Hepatocyte (in vitro differentiated cells): ENCODE results near the gene VPS4B. TPM values are rescaled to one million over a fixed set of nuclear protein-coding genes. Genes with fewer than 3 reads are reported as not detected.

Experiments
- DNase-seq: peaks from one replicate; pipeline ENCODE4 v3.0.0-alpha.2; 2016; ENCODE audit warnings: low spot score
- H2AFZ ChIP-seq: fragments of 200-600 bp; sonication (generic); 2 replicates; pipeline ENCODE4 v1.6.0; 2016; ENCODE audit warnings: antibody characterized with exemption, mild to moderate bottlenecking
- H3K27ac ChIP-seq: fragments of 200-600 bp; sonication (generic); 2 replicates; pipeline ENCODE4 v1.5.1; 2016; ENCODE audit warnings: mild to moderate bottlenecking
- H3K27me3 ChIP-seq: fragments of 200-600 bp; sonication (generic); 2 replicates; pipeline ENCODE4 v1.6.1; 2016
- H3K36me3 ChIP-seq: fragments of 200-600 bp; sonication (generic); replicated peaks from 2 replicates; pipeline ENCODE4 v1.5.1; 2016; ENCODE audit warnings: low read depth; ENCODE audit not compliant: insufficient read depth
- H3K4me1 ChIP-seq: fragments of 200-600 bp; sonication (generic); 2 replicates; pipeline ENCODE4 v1.5.1; 2016; ENCODE audit warnings: mild to moderate bottlenecking, moderate library complexity; ENCODE audit not compliant: insufficient read depth
- H3K4me2 ChIP-seq: fragments of 200-600 bp; sonication (generic); 2 replicates; pipeline ENCODE4 v1.6.0; 2016
- H3K4me3 ChIP-seq: fragments of 200-600 bp; sonication (generic); 2 replicates; pipeline ENCODE4 v1.5.1; 2016; ENCODE audit warnings: mild to moderate bottlenecking
- H3K79me2 ChIP-seq: fragments of 200-600 bp; sonication (generic); 2 replicates; pipeline ENCODE4 v1.6.0; 2017; ENCODE audit warnings: mild to moderate bottlenecking
- H3K9me2 ChIP-seq: fragments of 200-600 bp; sonication (generic); replicated peaks from 2 replicates; pipeline ENCODE4 v1.6.0; 2017; ENCODE audit warnings: mild to moderate bottlenecking; ENCODE audit not compliant: insufficient read depth
- H3K9me3 ChIP-seq: fragments of 200-600 bp; sonication (generic); 2 replicates; pipeline ENCODE4 v1.5.1; 2016; ENCODE audit warnings: low read depth, mild to moderate bottlenecking
- H4K20me1 ChIP-seq: fragments of 200-600 bp; sonication (generic); 2 replicates; pipeline ENCODE4 v1.6.0; 2016; ENCODE audit warnings: mild to moderate bottlenecking; ENCODE audit not compliant: insufficient read depth, poor library complexity, severe bottlenecking
- EZH2 ChIP-seq: fragments of 200-600 bp; sonication (generic); IDR thresholded peaks from 2 replicates; pipeline ENCODE4 v1.6.1; 2016; ENCODE audit warnings: antibody characterized with exemption, mild to moderate bottlenecking, borderline replicate concordance
- EZH2phosphoT487 ChIP-seq: fragments of 200-600 bp; sonication (generic); IDR thresholded peaks from one replicate; pipeline ENCODE4 v1.6.1; 2018; ENCODE audit warnings: antibody characterized with exemption, mild to moderate bottlenecking, low read depth, moderate library complexity; ENCODE audit not compliant: unreplicated experiment, severe bottlenecking
- WGBS: methylation state at CpG from one replicate; pipeline ENCODE4 v1.1.6; 2016; ENCODE audit warnings: low lambda C conversion rate; ENCODE audit errors: missing lambda C conversion rate; 5-methylcytosine and 5-hydroxymethylcytosine counted together
- polyA plus RNA-seq: library from polyadenylated mRNA; unstranded; fragments of >200 nt; fragmentation: Nextera tagmentation; extraction: Ambion mirVana; gene quantifications from 2 replicates; pipeline ENCODE4 v1.2.1, GENCODE V29; 2016
- total RNA-seq: library from RNA; depleted of rRNA; stranded (reverse); fragments of >200 nt; gene quantifications from 2 replicates; pipeline ENCODE4 v1.2.3, GENCODE V29; 2014
- TF ChIP-seq, protein P1 (sequence below): fragments of 200-600 bp; sonication (generic); IDR thresholded peaks from 2 replicates; pipeline ENCODE4 v1.5.1; 2016; ENCODE audit warnings: antibody characterized with exemption, mild to moderate bottlenecking; ENCODE audit not compliant: poor library complexity

Gene VPS4B
- total and polyA plus RNA-seq, 2 experiments from 2014 or later: 35.0 to 49.2 TPM

DNA sequence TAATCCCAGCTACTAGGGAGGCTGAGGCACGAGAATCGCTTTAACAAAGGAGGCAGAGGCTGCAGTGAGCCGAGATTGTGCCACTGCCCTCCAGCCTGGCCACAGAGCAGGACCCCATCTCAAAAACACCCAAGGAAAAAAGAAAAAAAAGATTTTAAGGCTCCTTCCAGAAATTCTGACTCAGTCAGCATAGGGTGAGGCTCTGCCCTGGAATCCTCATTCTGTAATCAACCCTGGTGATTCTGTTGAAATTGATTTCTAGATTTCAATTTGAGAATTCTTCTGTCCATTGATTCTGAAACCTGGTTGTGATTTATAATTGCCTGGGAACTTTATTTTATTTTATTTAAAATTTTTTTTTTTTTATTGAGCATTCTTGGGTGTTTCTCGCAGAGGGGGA lies 27.1 kb upstream of the VPS4B start:
- Histone ChIP-seq H2AFZ (no peak overlapping the region), H3K4me3 (no peak overlapping the region), H3K79me2 (no peaks in the 10 kb centered on the region), H4K20me1 (no peaks in the 10 kb centered on the region), H3K4me1 (peaks cover 21% of the 10 kb centered on the region), H3K4me2 (no peak overlapping the region), H3K9me2 (no peaks in the 10 kb centered on the region), H3K9me3 (no peaks in the 10 kb centered on the region), H3K27me3 (no peaks in the 10 kb centered on the region), H3K36me3 (no peaks in the 10 kb centered on the region), H3K27ac (no peak overlapping the region)
- no peak for TF ChIP-seq EZH2phosphoT487
- TF ChIP-seq, protein P1, sequence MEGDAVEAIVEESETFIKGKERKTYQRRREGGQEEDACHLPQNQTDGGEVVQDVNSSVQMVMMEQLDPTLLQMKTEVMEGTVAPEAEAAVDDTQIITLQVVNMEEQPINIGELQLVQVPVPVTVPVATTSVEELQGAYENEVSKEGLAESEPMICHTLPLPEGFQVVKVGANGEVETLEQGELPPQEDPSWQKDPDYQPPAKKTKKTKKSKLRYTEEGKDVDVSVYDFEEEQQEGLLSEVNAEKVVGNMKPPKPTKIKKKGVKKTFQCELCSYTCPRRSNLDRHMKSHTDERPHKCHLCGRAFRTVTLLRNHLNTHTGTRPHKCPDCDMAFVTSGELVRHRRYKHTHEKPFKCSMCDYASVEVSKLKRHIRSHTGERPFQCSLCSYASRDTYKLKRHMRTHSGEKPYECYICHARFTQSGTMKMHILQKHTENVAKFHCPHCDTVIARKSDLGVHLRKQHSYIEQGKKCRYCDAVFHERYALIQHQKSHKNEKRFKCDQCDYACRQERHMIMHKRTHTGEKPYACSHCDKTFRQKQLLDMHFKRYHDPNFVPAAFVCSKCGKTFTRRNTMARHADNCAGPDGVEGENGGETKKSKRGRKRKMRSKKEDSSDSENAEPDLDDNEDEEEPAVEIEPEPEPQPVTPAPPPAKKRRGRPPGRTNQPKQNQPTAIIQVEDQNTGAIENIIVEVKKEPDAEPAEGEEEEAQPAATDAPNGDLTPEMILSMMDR: no peak
- TF ChIP-seq EZH2: no peak
- 84% methylated on average over 4 of the region's 4 CpGs for WGBS
- no peak for DNase-seq

DNA sequence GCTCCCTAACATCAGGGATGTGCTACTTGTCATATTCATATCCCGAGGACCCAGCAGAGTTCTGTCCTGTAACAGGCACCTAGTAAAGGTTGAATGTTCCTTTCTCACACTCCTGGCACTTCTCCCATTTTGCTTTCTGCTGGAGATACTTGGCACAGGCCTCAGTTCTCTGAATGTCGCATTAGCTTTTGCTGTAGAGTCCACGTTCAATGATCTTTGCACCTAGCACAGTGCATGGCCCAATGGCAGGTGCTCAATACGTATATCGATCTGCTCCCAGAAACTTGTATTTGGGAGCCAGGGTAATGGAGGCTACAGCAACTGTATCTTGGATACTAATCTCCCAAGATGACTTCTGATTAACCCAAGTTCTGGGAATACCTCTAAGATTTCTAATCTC lies 24.8 kb upstream of the VPS4B start:
- no peak overlapping the region for H2AFZ ChIP-seq
- no peaks in the 10 kb centered on the region for H4K20me1 ChIP-seq
- TF ChIP-seq EZH2: no peak
- TF ChIP-seq, protein P1: no peak
- no peak for TF ChIP-seq EZH2phosphoT487
- WGBS: 86% methylated on average over 5 of the region's 5 CpGs
- H3K4me2 ChIP-seq: no peak overlapping the region
- no peaks in the 10 kb centered on the region for H3K9me2 ChIP-seq
- no peak for DNase-seq
- H3K27ac ChIP-seq: no peak overlapping the region
- H3K4me1 ChIP-seq: peaks cover 7% of the 10 kb centered on the region
- no peaks in the 10 kb centered on the region for H3K79me2 ChIP-seq
- H3K9me3 ChIP-seq: no peaks in the 10 kb centered on the region
- no peak overlapping the region for H3K4me3 ChIP-seq
- H3K27me3 ChIP-seq: no peaks in the 10 kb centered on the region
- H3K36me3 ChIP-seq: no peaks in the 10 kb centered on the region

DNA sequence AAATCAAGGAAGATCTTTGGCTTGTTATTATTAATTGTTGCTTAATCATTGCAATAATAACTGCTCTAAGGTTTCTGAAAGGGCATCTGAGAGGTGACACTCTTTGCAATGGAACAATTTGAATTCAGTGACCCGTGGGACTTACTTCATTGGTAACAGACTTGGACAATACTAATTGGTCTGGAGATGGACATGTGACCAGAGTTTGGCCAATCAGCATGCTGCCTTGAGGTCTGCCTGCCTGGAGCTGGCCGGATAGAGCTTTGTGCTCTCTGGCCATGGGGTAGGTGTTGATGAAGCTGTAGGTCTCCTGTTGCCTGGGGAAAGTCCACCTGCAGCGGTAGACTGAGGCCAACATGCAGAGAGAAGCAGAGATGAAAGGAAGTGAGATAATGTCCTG lies 24.0 kb upstream of the VPS4B start:
- DNase-seq: no peak
- no peaks in the 10 kb centered on the region for H4K20me1 ChIP-seq
- 88% methylated on average over 3 of the region's 3 CpGs for WGBS
- H3K4me1 ChIP-seq: no peaks in the 10 kb centered on the region
- no peak overlapping the region for H3K4me2 ChIP-seq
- no peaks in the 10 kb centered on the region for H3K36me3 ChIP-seq
- H3K27me3 ChIP-seq: no peaks in the 10 kb centered on the region
- no peaks in the 10 kb centered on the region for H3K9me2 ChIP-seq
- no peak overlapping the region for H3K4me3 ChIP-seq
- TF ChIP-seq EZH2 (no peak), EZH2phosphoT487 (no peak)
- TF ChIP-seq, protein P1: no peak
- no peak overlapping the region for H2AFZ ChIP-seq
- no peaks in the 10 kb centered on the region for H3K79me2 ChIP-seq
- no peaks in the 10 kb centered on the region for H3K9me3 ChIP-seq
- no peak overlapping the region for H3K27ac ChIP-seq

DNA sequence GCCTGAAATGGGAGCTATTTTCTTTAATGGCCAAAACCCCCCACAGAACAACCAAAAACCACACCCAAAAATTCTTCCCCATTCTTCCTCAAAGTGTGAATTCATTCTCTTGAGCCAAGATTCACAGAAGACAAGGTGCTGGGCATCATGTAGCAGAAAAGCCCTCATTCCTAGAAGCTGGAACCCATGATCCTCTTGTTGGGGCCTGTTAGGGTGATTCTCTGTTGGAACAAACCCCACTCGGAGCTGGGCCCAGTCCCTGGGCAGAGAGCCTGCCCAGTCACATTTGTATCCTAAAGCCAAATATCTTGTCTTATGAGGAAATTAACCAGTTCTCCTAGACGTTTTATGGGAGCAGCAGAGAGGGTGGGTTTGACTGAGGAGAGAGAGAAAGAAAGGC lies 22.8 kb upstream of the VPS4B start:
- H3K4me3 ChIP-seq: no peak overlapping the region
- no peaks in the 10 kb centered on the region for H3K27me3 ChIP-seq
- no peak overlapping the region for H3K27ac ChIP-seq
- H3K9me3 ChIP-seq: no peaks in the 10 kb centered on the region
- no peaks in the 10 kb centered on the region for H3K79me2 ChIP-seq
- WGBS: 66% methylated on average over 2 of the region's 2 CpGs
- no peaks in the 10 kb centered on the region for H4K20me1 ChIP-seq
- H2AFZ ChIP-seq: peak overlapping the region; percentile 11
- no peaks in the 10 kb centered on the region for H3K9me2 ChIP-seq
- DNase-seq: no peak
- no peaks in the 10 kb centered on the region for H3K4me1 ChIP-seq
- TF ChIP-seq, protein P1: no peak
- TF ChIP-seq EZH2 (no peak), EZH2phosphoT487 (no peak)
- no peaks in the 10 kb centered on the region for H3K36me3 ChIP-seq
- H3K4me2 ChIP-seq: no peak overlapping the region
